Measurements from ENCODE around the gene ONECUT2.
A peak's percentile ranks its signal among the peaks of the same experiment; 100 is the strongest.
"Not testable (repeated sequence)": the region's sequence is repeated elsewhere in the genome, so short reads cannot be mapped to it uniquely, and the experiment has no call there.

ONECUT2 gene

DNA sequence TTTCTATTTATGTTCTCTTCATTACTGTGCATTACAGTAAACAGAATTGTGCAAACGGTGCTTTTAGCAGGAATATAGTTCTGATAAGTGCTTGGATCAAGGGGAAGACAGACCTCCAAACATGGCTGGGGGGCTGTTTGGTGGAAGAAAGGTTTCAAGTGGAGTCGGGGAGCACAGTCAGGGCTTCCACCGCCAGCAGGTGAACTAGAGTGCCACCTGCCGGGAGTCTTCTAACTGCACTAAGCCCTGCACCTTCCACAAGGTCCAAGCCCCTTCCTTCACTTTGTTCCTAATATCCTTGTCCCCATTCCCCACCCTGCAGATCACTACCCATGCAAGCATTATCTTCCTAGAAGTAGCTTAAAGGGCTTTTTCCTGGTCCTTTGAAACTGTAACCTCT lies 11.1 kb downstream of the ONECUT2 start:
- DNase-seq (ENCODE audit: low read depth, low spot score), result peak; percentile 62

DNA sequence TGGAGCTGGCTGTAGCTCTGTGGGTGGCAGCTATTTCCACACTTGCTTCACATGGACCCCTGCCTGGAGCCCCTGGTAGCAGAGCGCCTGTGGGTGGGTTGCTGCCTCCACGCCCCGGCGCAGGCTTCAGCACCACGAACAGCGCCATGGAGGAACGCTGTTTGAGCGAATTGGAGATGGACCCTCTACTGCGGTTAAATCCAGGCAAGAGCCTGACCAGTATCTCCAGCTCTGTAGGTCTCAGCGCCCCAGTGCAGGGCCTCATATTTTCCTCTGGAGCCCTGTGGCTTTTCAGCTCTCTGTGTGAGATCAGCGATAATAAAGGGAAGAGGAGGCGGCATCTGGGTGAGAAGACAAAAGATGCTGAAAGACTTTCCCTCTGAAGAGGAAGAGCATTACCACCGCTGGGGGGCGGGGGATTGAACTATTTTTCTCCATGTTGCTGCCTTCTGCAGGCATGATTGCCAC lies 12.0 kb downstream of the ONECUT2 start:
- peak; percentile 84 for DNase-seq (ENCODE audit: low read depth, low spot score)

DNA sequence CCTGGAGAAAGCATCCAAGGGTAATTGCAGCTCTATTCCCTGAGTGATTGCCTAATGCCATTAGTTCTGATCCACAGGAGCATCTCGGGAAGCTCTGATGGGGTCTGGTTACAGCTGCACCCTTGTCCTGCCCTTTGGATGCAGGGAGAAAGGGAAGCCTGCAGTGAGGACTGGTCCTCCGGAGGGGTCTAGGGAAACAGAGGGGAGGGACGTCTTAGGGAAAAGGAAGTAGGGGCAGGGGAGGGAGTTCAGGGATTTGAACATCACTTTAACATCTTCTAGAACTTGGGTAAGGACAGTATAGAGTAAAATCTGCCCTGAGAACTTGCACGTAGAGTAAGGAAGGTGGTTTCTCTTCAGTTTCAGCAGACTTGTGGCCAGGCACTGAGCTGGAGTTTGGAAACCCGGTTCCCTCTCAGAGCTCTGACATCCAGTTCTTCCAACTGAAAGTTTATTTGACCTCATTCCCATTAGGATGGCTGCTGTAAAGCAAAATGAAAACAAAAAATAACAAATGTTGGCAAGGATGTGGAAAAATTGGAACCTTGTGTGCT lies 20.5 kb downstream of the ONECUT2 start:
- DNase-seq (ENCODE audit: low read depth, low spot score), result no peak

DNA sequence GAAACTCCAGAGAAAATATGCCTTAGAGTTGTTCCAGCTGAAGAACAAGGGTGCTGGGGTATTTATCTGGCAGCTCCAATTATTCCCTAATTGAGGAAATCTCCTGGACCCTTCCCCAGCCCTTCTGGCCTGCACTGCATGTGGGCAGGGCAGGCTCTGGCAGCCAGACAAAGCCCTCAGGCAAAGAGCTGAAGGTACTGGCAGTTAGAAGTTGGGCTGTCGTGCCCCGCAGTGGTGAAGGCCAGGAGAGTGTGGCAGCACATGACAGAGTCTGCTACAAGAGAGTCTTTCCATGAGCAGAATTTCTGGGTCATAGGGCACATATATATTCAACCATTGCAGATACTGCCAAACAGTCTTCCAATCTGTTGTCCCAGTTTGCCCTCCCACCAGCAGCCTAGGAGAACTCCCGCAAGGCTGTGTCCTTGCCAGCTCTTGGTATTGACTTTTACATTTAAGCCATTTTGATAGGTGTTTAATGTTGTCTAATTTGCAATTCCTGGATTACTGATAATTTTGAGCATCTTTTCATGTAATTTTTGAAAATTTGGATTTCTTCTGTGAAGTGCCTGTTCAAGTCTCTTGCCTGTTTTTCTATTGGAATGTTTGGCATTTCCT lies 26.6 kb downstream of the ONECUT2 start:
- peak; percentile 52 for DNase-seq (ENCODE audit: low read depth, low spot score)

DNA sequence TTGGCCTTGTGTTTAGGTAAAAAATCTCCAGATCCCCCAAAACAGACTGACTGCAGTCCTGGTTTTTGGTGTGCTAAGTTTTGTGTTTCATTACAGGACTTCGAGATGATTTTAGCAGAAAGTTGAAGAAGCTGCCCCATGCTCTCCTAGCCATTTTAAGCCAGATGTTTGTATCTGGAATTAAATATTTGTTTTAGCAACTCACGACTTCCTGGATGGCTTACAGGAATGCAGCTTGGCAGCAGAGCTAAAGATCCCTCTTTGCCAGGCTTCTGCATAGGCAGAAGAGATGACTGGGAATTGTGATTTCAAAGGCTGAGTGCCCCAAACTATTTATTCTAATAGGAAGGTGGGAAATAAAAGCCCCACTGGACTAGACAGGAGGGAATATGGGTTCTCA lies 31.1 kb downstream of the ONECUT2 start:
- DNase-seq (ENCODE audit: low read depth, low spot score), result no peak

DNA sequence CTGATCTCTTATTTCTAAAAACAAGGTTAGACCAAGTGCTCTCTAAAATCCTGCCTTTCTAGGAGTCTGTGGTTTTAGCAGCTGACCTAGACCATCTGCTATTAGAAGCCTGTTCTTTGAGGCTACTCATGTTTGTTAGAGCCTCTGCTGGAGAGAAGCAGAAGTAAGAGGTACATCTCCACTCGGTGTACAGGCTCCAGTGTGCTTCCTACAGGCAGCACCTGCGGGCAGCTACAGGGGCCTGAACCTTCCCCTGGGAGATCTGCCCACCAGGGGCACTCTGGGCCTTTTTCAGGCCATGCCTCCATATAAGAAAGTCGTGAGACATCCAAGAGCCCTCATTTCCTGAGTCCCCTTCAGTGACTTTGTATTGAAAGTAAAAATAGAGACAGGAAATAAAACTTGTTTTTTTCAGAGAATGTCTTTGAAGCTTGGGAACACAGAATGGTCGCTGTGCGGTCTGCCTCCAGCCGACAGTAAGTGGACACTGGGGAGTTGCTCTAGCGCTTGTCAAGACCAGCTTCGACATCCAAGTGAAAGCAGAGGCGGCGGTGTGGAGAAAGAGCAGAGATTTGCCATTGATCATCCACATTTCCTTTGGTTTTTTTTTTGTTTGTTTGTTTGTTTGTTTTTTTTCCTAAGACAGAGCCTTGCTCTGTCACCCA lies 31.7 kb downstream of the ONECUT2 start:
- DNase-seq (ENCODE audit: low read depth, low spot score), result no peak

DNA sequence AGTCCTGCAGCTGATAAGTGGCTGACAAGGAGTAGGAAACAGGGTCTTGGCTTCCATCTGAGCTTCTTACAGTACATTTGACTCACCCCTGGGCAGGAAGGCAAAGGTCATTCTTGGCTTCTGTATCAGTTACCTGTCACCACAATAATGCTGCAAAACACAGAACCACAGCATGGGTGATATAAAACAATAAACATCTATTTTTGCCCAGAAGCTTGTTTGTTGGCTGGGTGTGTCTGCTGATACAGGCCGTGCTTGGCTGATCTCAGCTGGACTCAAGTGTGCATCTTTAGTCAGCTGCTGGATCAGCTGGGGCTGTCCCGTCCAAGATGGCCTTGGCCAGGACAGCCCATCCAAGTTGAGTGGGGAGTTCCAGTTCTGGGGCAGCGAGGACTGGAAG lies 34.7 kb downstream of the ONECUT2 start:
- no peak for DNase-seq (ENCODE audit: low read depth, low spot score)

DNA sequence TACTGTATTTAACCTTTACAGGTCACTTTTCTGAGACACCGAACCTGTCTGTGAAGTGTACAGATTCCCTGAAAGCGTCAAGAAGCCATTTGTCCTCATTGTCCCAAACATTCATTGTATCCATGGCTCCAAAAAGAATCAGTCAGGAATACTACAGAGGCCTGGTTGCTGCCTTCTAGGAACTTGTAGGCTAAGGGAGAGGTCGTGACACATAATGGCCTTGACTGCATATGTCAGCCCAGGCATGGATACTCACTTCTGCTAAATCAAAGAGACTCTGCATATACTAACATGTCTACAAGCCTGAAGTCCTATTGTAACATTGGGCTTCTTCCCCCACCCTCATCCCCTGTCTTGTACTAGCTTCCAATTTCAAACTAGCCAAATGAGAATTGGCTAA lies 40.2 kb downstream of the ONECUT2 start:
- DNase-seq (ENCODE audit: low read depth, low spot score), result no peak

DNA sequence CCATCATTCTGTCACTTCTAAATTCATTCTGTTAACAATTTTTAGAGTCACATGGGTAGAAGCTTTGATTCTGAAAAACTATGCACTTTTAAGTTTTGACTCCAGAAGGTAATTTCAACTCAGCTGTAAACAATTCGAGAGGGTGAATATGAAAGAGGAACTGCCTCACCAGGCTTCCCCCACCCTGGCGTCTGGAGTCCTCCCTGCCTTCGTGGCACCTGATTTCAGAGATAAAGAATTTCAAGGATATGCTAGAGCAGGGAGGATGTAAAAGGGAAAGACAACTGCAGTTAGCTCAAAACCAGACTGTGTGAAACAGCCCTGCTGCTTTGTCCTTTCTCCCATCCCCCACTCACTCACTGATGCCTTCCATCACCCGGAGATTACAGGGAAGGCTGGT lies 40.7 kb downstream of the ONECUT2 start:
- peak; percentile 4 for DNase-seq (ENCODE audit: low read depth, low spot score)

DNA sequence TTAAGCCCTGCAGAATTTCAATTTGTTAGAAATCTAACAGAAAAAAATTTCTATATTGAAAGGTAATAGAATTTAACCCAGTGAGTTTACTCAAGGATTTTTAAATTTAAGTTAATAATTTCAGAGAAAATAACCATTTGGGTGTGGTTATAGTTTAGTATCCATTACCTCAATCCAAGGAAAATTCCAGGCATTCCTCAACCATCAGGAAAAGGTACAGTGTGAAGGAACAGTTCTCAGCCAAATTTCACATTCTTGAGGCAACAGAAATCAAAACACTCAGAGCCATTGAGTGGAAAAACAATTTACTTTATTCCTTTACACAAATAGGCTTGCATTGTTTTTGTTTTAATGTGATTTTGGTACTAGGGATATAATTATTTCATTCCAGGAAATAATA lies 45.6 kb downstream of the ONECUT2 start:
- no peak for DNase-seq (ENCODE audit: low read depth, low spot score)

DNA sequence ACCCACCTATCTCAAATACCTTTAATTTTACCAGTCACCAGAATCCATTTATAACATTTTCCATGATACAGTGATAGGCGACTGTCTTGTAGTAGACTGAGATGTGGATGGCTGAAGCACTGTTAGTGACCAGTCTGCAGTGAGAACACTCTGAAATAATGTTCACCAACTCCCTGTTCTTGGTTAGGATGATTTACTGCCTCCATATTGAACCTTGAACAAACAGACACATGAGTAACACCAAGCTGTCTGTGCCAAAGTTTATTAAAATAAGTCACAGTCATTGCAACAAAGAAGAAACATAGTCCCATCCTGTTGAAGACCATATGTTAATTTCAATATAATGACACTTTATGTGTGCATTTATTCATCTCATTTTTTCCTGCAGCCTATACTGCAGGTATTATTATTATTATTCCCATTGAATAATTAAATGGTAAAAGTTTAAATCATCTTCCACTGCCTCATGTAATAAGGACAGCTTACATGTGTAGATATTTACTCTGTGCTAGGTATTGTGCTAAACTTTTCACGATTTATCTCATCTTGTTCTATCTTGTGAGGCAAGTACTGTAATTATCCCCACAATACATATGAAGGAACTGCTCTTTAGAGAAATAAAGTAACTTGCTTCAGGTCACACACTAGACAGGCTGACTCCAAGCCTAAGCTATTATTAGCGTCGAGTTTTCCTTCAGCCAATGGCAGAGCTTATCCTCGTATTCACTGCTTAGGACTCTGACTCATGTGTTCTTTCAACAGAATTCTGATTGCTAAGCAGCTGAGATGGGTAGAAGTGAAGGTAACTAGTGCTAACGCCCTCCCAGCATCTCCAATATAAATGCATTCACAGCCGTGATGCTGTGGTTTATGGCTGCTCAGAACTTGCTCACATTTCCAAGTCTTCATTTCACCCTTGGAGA lies 62.5 kb downstream of the ONECUT2 start:
- no peak for DNase-seq (ENCODE audit: low read depth, low spot score)

DNA sequence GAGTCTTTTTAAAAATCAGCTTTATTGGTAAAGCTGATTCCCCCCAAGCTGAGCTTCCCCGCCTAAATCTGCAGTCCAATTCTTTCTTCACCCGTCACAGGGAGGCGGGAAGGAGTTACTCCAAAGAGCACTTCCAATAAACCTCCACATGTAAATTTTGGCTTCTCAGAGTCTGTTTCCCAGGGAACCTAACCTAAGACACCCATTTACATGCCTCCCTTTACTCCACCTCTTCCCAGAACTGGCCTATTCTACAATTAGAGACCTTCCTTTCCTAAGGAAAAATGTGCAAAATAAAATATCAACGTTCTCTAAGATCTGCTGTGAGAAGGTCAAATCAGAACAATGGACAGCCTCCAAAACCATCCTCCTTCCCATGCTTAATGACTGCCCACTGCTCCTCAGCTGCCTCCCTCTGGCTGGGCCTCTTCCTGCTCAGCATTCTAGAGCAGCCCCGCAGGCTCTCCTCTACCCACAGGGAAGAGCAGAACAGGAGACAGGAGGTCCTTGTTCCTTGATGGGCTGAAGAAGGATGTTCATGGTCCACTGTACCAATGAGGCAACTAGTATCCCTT lies 63.6 kb downstream of the ONECUT2 start:
- no peak for DNase-seq (ENCODE audit: low read depth, low spot score)

DNA sequence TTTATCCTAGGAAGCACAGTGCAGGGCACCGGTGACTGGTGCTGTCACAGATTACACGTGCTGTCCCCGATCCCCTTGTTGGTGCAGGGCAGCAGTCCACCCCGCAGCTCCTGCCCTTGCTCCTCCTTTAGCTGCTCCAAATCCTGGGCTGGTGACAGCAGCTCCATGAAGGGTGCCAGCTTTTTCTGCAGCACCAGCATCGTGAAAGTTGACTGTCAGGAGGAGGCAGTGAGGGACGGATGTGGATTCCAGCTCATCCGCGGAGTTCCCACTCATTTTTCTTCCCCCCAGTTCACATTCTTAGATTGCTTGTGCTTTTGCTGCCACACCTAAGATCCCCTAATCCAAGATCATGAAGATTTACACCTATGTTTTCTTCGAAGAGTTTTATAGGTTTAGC lies 67.5 kb downstream of the ONECUT2 start:
- no peak for DNase-seq (ENCODE audit: low read depth, low spot score)

DNA sequence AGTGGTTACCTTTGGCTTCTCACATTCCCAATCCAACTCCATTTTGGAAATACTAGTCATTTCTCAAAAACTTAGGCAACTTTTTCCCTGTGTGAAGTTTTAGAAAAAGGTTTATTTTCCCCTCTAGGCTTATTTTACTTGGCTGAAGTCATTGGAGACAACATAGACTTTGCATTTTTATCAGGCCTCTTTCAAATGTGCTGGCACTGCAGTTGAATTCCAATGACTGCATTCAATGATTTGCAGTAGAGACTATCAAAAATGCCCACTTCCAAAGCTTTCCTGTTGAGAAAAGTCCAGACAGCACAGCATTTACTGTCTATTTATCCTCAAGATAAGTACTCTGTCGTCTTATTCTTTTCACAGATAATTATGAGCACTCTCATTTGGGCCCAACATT lies 70.1 kb downstream of the ONECUT2 start:
- DNase-seq (ENCODE audit: low read depth, low spot score), result no peak

DNA sequence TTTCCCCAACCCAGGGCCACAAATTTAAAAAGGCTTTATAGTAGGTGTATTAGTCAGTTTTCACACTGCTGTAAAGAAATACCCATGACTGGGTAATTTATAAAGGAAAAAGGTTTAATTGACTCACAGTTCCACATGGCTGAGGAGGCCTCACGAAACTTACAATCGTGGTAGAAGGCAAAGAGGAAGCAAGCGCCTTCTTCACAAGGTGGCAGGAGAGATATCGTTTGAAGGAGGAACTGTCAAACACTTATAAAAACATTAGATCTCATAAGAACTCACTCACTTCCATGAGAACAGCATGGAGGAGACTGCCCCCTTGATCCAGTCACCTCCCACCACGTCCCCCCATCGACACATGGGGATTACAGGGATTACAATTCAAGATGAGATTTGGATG lies 80.9 kb downstream of the ONECUT2 start:
- no peak for DNase-seq (ENCODE audit: low read depth, low spot score)

DNA sequence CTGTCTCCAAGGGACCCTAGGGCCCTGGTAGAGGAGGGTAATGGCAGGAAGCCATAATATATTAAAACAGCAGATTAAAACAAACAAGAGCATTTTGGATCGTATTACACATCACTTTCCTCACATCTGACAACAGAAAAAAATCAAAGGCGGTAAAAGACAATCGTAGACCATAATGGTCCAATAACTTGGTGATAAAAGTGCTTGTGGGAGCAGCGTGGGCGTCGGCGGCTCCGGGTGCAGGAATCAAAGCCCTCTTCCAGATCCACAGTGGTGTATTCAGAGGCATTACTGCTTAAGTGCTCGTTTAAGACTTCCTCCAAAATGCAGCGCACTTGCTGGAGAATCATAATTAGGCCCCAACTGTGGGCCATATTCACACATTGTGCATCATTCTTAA lies 83.4 kb downstream of the ONECUT2 start:
- DNase-seq (ENCODE audit: low read depth, low spot score), result no peak

DNA sequence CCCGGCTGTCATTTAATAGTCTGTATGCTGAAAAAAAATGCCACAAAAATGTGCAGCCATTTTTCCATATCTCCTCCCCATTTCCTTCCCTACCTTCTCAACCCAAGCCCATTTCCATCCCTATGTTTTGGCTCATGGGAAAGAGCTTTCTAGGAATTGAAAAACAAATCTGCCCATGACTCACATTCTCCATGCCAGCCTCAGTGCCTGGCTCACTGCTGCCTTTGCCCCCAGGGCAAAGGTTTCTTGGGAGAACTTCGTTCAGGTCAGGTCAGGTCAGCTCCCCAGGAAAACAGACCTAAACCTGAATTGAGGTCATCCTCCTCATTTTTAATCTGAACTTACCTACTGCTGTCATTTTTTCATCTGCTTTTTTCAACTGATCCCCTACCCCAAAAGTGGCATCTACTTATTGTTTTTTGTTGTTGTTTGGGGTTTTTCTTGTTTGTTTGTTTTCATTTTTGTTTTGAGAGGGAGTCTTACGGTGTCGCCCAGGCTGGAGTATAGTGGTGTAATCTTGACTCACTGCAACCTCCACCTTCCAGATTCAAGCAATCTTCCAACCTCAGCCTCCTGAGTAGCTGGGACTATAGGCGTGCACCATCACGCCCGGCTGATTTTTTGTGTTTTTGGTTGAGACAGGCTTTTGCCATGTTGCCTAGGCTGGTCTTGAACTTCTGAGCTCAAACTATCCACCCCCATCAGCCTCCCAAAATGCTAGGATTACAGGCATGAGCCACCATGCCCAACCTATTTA lies 84.7 kb downstream of the ONECUT2 start:
- peak; percentile 30 for DNase-seq (ENCODE audit: low read depth, low spot score)

DNA sequence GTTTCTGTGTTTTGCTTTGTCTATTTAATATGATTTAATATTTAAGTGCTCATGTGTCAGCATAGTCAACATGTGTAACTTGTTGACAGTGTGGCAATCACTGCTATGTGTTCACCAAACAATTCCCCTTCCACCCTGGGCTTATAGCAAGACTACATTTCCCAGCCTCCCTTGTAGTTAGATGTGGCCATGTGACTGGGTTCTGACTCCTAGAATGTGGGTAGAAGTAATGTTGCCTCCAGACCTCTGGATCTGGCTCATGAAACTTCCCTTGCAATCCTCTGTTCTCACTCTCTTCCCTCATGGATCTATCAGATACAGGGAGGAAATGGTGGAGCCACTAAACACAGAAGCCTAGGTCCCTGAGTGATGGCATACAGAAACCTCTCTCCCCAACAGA lies 87.2 kb downstream of the ONECUT2 start:
- not testable (repeated sequence) for DNase-seq (ENCODE audit: low read depth, low spot score)

DNA sequence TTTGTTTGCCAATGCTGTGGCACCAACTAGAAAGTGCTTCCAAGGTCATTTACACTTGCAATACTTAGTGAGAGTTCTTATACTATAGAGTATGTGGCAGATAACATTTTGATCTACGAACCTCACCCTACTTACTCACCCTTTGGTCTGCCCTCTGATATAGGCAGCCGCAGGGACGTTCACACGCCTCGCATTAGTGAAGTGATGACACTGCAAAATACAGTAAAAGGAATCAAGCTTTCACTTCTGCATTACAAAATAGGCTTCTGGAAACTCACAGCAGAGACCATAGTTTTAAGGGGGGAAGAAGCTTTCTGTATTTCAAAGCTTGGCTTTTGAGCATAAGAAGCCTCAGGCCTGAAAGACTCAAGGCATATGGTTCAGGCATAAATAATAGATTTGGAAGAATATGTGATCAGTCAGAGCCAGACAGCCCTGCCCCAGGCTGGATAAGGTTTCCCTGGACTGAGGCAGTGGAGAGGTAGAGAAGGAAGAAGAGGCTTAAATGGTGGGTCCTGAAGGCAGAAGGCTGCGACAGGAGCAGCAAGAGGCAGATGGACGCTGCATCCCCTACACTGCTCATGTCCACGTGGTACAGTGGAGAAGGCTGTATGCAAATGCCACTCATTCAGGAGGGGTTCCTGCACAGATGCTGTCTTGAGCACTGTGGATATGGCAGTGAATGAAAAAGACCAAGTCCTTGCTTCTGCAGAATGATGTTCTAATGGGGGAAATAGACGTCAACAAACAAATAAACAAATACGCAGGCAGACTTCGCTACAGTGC lies 88.2 kb downstream of the ONECUT2 start:
- no peak for DNase-seq (ENCODE audit: low read depth, low spot score)

DNA sequence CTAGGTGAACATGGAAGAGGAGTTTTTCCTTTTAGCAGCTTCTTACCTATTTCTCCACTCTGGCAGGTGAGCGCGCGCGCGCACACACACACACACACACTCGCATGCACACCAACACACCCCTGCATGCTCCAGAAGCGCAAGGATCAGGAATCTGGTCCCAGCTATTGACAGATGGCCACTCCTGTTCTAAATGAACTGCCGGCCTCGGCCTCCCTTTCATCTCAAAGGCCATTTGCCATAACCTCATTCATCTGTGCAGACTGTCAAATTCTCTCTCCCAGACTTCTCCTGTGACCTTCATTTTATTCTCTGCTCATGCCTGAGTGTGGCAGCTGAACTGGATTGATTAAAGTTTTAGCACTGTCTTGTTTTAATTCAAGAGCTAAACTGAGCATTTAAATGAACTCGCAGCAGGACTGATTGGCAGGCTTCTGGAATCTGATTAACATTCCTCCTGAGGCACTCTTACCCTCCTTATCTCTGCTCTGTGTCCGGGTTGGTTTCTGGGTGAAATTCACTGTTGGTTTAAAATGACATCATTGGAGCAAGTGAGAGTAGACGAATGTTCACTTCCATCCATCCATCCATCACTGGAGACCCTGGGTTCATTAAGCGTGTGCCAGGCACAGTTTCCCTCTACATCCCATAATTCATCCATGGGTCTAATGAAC lies 92.5 kb downstream of the ONECUT2 start:
- DNase-seq (ENCODE audit: low read depth, low spot score), result peak; percentile 27

Measured in ELF-1 (cell line).